Cerebellar nuclear complex (tissue), 1 donor: ENCODE measurements around the gene ARSJ.

ENCODE experiments used
- DNase-seq, 2 experiments: peaks; one replicate each; lab custom pipeline; 2025; lab: John Stamatoyannopoulos, UW

The ARSJ gene

DNA sequence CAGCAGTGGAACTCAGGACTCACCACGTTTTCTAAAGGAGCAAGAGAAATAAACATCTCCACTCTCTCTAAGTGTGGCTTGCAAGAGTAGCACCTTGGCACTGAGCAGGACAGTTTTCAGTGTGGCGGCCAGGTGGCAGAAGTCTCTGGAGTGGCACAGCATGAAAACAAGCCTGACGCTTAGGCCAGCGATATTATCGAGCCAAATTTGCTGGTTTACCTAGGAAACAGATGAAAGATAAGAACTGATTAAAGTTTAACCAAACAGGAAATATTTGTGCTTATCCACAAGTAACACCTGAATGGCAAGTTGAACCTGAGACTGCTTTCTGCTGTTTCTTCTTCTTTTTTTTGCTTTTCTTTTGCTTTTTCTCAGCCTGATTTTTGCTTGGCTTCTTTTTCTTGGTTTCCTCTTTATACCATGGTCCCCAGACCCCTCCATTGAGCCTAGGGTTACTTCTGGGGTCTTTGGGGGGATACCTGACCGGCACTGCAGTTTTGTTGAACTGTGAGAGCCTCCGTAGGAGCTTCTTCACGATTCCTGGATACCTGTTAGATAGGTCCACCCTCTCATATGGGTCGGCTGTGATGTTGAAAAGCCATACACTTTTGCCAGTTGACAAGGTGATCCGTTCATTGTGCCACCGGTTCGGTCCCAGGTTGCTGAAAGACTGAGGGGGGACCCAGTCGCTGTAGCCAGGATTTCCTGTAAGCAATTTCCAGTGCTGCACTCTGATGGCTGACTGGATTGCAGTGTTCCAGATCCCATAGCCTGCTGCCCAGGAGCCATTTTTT is 77.3 kb downstream of the ARSJ start:
- DNase-seq = peak; percentile 79 to 85

DNA sequence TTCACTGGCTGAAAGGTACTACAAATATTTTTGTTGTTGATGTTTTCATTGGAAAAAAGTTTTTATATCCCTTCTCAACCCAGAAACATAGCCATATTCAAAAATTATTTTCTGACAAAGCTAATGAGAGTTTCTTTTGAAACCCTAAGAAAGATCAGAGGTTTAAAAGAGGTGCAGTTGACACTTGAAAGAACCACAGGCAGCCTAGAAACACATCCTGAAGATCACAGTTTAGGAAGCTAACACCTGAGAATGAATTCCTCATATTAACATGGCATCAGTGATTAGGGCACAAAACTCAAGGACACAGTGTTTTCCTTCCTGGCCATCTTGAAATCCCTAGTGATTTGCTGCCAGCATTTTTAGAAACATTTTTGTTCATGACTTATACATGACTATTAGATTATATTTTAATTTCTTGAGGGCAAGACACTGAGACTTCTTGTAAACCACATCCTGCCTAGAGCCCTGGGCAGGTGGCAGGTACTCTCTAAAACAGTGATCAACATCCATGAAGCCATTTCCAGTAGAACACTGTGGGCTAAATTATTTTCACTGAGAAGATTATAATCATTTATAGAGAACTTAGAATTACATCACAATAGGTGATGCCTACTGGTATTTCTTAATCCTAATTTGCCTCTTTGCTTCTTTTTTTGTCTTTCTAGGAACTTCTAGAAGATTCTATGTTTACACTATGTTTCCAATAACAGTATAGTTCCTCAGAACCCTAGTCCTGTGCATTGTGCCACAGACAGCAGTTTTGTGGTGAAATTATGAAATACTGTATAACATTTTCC is 80.0 kb downstream of the ARSJ start:
- no peak for DNase-seq

DNA sequence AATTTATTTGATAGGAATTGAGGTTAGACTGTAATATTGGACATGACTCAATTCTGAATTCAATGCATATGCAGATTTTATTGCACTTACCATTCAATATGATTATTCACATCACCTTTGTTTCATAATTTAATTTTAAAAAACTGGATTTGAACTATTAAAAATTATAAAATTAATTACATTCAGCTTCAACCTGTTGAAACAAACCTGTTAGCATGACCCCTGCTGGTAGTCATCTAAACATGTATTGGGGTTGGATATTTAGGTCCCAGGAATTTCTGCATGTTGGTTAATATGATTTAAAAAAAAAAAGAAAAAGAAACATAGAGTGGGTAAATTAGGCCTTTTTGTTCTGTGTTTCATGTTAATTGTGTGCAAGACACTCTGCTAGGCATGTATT is 85.9 kb downstream of the ARSJ start:
- no peak for DNase-seq

DNA sequence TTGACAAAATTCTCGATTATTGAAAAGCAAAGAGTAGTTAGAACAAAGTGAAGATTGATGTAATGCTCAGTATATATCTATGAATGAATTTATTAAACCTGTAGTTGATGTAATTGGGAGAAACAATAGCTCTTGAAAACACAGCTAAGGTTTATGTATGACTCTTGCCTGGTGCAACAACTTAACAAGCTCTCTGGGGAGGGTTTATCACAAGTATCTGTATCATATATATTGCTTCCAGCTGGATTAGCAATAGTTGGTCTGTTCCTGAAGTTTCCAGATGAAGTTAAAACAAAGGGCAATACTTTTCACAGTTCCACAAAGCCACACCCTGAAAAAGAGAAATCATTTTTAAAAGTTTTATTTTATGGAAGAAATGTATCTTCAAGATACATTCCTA is 91.4 kb downstream of the ARSJ start:
- DNase-seq = no peak

DNA sequence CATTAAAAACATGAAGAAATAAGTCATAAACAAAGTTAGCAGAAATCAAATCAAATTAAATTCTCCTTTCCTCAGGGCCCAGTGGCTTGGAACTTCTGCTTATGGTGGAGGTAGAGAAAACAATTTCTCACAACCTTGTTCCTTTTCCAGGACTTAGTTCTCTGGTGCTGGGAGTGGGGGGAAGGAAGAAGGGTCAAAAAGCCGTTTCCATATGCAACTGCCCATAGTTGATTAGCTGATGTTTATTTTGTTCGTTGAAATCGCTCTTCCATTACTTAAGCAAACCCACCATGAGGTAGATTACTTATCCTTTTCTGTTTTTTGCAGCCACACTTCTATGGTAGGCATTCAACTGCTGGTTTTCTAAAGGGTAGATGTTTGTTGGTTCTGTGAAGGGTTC is 94.2 kb downstream of the ARSJ start:
- no peak for DNase-seq

DNA sequence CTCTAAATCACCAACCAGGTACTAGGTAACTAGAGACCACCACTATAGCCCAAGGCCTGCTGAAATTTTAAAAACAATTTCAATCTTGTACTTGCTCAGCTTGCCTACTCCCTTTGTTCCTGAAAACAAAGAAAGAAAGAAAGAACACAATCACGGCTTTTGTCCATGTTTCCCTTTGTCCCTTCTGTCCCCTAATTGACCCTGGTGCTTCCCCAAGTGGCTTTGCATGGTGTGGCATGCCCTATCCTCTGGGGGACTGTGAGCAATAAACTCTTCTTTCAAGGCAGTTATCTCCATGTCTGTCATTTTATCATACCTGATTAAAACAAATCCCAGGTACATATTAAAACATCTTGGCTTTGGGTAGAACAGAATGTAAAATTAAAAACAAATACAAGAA is 94.8 kb downstream of the ARSJ start:
- no peak for DNase-seq

DNA sequence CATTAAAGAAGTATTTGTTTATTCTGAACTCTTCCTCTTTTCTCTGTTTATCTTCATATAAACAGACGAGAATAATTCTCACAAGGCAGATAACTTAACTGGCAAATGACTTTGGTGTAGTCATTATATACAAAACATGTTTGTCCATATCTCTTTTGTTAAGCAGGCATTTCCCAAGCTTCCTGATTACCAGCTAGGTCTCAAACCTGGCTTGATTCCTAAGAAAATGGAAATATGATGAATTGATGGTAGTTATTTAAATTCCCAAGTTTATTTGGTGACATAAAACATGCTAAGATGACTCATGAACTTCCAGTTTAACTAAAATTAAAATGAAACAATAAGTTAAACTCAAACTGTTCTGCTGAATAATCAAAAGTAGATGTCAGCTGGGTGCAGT is 96.8 kb downstream of the ARSJ start:
- no peak for DNase-seq

DNA sequence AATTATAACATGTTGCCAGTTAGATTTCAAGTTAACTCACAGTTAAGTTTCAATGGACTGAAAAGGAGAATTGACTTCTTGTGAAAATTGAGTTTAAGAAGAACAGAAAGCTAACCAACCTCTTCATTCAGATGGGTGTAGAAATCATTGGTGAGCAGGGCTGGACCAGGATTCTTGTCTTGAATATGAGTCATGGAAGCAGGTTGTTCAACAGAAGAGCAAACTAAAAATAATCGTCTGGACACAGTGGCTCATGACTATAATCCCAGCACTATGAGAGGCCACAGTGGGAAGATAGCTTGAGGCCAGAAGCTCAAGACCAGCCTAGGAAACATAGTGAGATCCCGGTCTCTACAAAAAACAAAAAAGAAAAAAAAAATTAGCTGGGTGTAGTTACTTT is 98.2 kb downstream of the ARSJ start:
- no peak for DNase-seq

DNA sequence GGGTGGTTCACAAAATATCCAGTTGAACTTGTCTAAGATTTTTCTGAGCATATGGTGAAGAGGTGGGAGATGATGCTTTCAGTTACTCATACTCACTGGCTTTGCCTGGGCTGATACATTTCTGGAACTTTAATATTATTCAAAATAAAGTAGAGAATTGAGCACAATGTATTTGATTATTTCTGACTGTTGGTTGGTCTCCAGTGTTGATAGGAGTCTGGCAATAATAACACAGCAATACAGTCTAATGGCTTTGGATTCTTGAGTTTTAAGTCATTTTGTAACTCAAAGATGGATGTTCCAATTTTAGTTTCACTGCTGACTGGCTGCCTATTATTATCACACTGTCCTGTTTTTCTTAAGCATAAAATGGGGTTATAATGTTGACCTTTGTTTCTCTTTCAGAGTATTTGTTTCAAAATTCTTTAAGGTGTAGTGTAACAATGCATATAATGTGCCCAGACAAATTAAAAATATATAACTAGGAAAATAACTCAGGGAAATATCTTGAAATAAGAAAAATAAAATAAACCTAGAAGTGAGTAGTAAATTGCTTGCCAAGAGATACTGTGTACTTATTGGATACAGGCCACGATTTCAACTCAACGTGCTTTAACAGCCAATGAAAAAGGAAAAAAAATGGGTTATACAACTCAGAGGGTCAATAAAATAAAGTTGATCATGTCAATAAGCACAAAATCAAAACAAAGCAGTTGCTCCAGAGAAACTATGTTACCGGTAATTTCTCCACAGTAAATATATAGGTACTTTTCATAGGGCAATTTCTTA is 99.0 kb downstream of the ARSJ start:
- no peak for DNase-seq

DNA sequence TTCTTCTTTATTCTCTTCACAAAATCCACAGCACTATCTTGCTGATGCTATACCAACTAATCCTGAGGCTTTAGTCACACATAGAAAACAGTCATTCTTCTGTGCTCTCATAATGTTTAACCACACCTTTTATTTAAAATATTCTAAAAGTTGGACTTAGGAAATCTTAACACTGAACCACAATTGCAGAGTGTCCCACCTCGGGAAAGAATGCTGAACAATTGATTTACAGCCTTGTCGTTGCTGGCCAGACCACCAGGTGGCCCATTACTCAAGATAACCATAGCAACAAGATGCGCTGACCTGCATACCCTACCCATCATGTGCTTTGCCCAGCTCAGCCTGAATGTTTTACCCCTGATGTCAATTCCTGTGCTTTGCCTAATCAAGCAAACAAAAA is 100.8 kb downstream of the ARSJ start:
- no peak for DNase-seq

DNA sequence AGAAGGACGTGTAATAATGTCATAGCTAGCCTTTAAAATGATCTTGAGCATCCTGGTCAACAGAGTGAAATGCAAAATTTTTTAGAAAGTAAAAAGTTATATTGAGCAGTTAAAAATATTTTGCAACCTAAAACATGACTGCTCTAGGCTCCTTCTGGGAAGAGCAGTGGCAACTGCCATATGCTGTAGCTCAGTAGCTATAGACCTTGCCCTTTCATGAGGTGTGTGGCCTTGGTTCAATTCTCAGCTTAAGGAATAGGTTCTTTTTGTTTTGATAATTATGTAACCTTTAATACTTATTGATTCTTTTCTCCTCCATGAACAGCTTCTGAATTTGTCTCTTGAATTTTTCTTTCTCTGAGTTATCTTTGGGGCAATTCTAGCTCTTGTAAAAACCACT is 105.0 kb downstream of the ARSJ start:
- no peak for DNase-seq

DNA sequence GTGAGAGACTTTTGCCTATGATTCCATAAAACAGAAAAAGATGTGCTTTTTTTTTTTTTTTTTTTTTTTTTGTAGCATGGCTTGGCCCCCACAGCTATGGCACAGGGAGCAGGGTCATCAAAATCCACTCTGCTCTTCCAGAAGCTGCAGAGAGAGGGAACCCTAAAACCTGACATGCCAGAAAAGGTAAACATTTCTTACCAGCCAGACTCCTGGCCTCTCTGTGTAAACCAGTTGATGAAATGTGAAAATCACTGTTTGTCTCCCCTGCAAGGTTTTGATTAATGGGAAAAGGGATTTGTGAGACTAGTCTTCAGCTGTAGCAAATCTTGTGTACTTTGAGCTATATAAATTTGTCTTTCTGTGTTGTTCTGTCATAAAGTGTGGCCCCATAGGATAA is 105.9 kb downstream of the ARSJ start:
- DNase-seq = no peak

DNA sequence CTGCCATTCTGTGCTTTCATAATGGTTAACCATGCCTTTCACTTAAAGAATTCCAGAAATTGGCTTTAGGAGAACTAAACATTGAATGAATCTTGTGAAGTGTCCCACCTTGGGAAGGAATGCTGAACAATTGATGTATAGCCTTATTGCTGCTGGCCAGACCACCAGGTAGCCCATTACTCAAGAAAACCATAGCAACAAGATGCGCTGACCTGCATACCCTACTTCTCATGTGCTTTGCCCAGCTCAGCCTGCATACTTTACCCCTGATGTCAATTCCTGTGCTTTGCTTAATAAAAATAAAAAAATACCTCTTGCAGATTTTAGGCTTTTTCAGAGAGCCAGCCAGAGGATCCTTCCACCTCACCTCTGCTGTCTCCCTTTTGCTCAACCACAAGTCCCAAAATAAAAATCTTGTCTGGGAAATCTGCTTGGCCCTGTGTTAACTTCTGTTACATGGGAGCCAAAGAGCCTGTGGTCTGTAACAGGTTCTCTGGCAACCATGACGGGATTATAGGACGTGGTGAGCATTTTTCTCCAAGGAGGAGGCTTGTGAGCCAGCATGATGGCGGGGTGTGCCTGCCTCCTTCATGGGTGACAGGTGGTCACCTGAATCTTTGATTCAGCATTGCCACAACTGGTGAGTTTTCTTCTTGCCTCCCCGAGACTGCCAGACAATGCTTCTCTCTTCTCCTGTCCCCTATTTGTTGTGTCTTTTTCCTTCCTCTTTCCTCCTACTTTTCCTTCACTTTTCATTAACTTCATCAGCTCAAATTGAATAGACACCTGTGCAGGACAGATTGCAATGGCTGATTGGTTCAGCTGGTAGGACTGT is 106.8 kb downstream of the ARSJ start:
- DNase-seq = peak in 1 of 2 experiments; percentile 25

DNA sequence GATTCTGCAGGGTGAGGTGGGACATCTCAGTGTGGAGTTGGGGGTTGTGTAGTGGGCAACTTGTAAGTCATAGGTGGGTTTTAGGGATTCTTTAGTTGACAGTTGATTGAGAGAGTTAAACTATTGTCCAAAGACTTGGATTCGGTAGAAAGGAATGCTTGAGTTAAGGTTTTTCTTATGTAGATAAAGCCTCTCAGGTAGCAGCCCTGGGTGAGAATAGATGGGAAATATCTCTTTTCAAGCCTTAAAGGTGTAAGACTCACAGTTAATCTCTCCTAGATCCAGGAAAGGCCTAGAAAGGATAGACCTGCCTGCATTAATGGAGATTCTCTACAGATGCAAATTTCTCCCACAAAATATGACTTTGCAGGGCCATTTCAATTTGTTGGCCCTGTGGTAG is 108.4 kb downstream of the ARSJ start:
- no peak for DNase-seq

DNA sequence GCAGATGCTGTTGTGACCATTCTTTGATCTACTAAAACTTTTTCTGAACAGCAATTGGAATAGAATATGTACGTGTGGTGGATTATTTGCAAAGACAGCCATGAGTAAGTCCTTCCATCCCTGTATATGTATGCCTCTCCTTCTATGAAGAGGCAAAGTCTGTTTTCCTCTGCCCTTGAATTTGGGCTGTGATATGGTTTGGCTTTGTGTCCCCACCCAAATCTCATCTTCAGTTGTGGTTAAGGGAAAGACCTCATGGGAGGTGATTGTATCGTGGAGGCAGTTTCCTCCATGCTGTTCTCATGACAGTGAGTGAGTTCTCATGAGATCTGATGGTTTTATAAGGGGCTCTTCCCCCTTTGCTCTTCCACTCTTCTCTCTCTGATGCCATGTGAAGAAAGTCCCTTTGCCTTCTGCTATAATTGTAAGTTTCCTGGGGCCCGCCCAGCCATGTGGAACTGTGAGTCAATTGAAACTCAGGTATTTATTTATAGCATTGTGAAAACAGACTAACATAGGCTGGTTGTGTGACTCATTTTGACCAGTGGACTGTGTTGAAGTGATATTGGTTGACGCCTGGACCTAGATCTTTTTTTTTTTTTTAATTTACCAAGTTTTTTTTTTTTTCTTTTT is 109.6 kb downstream of the ARSJ start:
- DNase-seq = no peak

DNA sequence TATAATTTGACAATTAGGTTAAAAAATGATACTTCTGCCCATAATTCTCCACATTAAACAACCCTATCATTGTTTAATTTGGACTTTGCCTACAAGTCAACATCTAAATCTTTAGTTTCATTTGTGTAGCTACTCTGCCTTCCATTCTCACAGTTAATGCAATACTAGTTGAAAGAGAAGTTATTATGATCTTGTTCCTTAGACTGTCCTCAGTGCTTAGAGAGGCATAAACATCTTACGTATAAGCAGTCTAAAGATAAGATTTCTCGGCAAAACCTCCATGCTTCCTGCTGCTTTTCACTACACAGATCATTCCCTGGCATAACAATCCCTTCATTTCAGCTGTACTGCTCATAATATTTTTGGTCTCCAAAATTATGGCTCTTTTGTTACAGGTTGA is 112.8 kb downstream of the ARSJ start:
- no peak for DNase-seq

DNA sequence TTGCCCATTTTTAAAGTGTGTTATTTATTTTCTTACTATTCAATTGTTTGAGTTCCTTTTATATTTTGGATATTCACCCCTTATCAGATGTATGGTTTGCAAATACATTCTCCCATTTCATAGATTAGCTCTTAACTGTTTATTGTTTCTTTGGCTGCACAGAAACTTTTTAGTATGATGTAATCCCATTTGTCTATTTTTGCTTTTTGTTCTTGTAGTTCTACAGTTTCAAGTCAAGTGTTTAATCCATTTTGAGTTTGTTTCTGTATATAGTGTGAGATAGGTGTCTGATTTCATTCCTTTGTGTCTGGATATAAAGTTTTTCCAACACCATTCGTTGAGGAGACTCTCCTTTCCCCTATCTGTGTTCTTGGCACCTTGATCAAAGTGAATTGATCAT is 120.5 kb downstream of the ARSJ start:
- no peak for DNase-seq

DNA sequence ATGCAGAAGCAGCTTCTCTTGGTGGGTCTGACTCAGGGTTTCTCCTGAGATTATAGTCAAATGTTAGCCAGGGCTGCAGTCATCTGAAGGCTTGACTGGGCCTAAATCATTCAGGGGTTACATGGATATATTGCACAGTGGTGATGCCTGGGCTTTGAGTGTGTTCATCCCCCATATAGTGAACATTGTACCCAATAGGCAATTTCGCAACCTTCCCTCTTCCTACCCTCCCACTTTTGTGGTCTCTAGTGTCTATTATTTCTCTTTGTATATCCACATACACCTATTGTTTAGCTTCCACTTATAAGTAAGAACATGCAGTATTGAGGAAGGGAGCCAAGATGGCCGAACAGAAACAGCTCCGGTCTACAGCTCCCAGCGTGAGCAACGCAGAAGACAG is 127.6 kb downstream of the ARSJ start:
- no peak for DNase-seq
